ENCODE results near the gene IL17RD.

DNA sequence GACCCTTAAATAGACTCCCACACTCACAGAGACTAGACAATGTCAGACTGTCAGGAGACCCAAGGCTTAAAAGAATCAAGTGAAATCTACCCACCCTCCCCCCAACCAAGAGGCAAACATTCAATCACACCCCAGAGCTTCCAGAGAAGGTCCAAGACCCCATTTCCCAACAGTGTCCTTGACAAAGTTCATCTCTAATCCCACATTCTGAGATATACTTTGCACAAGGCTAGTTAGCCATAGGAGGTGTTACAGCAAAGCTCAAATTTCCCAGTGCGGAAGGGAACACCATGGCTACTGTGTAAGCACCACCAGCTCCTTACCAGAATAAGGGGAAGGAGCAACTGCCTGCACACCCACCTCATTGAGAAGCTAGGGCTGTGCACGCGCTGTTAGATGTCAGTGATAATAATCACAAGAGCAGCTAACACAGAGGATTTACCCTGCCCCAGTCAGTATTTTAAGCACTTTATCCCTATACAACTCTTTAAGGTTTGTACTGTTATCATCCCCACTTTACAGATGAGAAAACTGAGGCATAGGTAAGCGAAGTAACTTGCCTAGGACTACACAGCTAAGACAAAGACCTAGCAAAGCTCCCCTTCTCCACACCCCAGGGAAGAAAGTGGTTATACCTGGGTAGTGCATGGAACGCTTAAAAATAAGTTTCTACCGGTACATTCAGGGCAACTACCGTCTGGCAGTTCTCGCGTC, 87.4 kb downstream of the IL17RD start:
- TF ChIP-seq, protein P1, sequence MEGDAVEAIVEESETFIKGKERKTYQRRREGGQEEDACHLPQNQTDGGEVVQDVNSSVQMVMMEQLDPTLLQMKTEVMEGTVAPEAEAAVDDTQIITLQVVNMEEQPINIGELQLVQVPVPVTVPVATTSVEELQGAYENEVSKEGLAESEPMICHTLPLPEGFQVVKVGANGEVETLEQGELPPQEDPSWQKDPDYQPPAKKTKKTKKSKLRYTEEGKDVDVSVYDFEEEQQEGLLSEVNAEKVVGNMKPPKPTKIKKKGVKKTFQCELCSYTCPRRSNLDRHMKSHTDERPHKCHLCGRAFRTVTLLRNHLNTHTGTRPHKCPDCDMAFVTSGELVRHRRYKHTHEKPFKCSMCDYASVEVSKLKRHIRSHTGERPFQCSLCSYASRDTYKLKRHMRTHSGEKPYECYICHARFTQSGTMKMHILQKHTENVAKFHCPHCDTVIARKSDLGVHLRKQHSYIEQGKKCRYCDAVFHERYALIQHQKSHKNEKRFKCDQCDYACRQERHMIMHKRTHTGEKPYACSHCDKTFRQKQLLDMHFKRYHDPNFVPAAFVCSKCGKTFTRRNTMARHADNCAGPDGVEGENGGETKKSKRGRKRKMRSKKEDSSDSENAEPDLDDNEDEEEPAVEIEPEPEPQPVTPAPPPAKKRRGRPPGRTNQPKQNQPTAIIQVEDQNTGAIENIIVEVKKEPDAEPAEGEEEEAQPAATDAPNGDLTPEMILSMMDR (conservative IDR thresholded peaks at IDR 0.05; ENCODE audit: low read depth, low read length): no peak
- no peak for TF ChIP-seq EZH2 (IDR thresholded peaks at IDR 0.05; ENCODE audit: borderline replicate concordance, low read depth, low read length, poor library complexity, severe bottlenecking)
